ENCODE results near the gene ZNHIT2. TPM values are rescaled to one million over a fixed set of nuclear protein-coding genes. Genes with fewer than 3 reads are reported as not detected.

Gene ZNHIT2
- polyA plus RNA-seq, 1 donor (not counting 4 experiments of a cell fraction or from before 2014, with no cell fraction given): 2.6 TPM

- Histone ChIP-seq H3K4me3 (ENCODE audit: control insufficient read depth in 2 of 3, extremely low read depth in 1 of 3, insufficient read depth in 2 of 3, low read depth in 1 of 3, low read length in 3 of 3) (peak overlapping the region; percentile 46 to 81 (median 68)), H3K9me3 (ENCODE audit: control insufficient read depth, low read depth, low read length) (no peaks in the 10 kb centered on the region), H3K36me3 (ENCODE audit: control insufficient read depth in 2 of 2, extremely low read depth in 1 of 2, insufficient read depth in 2 of 2, low read length in 2 of 2) (peaks cover 10% of the 10 kb centered on the region in 2 experiments), H3K27ac (ENCODE audit: control insufficient read depth, insufficient read depth, low read length) (no peak overlapping the region), H3K79me2 (ENCODE audit: control insufficient read depth, insufficient read depth, low read length) (peaks cover 18% of the 10 kb centered on the region), H3K27me3 (ENCODE audit: control insufficient read depth, extremely low read depth, insufficient read depth, low read length) (no peaks in the 10 kb centered on the region), H3K4me2 (ENCODE audit: control insufficient read depth, extremely low read depth, insufficient read depth, low read depth, low read length) (peak overlapping the region; percentile 91), H3K9me1 (ENCODE audit: control insufficient read depth, extremely low read depth, insufficient read depth, low read length) (peaks cover 2% of the 10 kb centered on the region), H3K4me1 (ENCODE audit: control insufficient read depth, extremely low read depth, insufficient read depth, low read length) (peaks cover 32% of the 10 kb centered on the region), H3K9ac (ENCODE audit: control insufficient read depth, extremely low read depth, insufficient read depth, low read length) (peak overlapping the region; percentile 67), H2AFZ (ENCODE audit: control insufficient read depth, low read length) (peak overlapping the region; percentile 6), H4K20me1 (ENCODE audit: control insufficient read depth, extremely low read depth, insufficient read depth, low read length) (no peaks in the 10 kb centered on the region)
- DNase-seq (ENCODE audit: low read depth, low spot score) (no peak), FAIRE-seq (no peak)
- TF ChIP-seq EZH2 (IDR thresholded peaks at IDR 0.05; ENCODE audit: low read length): no peak
- TF ChIP-seq, protein P1, sequence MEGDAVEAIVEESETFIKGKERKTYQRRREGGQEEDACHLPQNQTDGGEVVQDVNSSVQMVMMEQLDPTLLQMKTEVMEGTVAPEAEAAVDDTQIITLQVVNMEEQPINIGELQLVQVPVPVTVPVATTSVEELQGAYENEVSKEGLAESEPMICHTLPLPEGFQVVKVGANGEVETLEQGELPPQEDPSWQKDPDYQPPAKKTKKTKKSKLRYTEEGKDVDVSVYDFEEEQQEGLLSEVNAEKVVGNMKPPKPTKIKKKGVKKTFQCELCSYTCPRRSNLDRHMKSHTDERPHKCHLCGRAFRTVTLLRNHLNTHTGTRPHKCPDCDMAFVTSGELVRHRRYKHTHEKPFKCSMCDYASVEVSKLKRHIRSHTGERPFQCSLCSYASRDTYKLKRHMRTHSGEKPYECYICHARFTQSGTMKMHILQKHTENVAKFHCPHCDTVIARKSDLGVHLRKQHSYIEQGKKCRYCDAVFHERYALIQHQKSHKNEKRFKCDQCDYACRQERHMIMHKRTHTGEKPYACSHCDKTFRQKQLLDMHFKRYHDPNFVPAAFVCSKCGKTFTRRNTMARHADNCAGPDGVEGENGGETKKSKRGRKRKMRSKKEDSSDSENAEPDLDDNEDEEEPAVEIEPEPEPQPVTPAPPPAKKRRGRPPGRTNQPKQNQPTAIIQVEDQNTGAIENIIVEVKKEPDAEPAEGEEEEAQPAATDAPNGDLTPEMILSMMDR (optimal IDR thresholded peaks at IDR 0.05 in 1 of 3, IDR thresholded peaks at IDR 0.05 in 1 of 3, conservative IDR thresholded peaks at IDR 0.05 in 1 of 3; ENCODE audit: extremely low read depth in 1 of 3, insufficient read depth in 2 of 3, low read length in 3 of 3): peak; percentile 68 to 85 (median 85)
- dilution Hi-C loops (cut with MboI; ENCODE audit: extremely low pct_ligation_motif_present, low sequenced_read_pairs): no loop called here
These were observed 4.7 kb downstream of the ZNHIT2 start for GRCh38 chr11:65112546-65113360.

DNA sequence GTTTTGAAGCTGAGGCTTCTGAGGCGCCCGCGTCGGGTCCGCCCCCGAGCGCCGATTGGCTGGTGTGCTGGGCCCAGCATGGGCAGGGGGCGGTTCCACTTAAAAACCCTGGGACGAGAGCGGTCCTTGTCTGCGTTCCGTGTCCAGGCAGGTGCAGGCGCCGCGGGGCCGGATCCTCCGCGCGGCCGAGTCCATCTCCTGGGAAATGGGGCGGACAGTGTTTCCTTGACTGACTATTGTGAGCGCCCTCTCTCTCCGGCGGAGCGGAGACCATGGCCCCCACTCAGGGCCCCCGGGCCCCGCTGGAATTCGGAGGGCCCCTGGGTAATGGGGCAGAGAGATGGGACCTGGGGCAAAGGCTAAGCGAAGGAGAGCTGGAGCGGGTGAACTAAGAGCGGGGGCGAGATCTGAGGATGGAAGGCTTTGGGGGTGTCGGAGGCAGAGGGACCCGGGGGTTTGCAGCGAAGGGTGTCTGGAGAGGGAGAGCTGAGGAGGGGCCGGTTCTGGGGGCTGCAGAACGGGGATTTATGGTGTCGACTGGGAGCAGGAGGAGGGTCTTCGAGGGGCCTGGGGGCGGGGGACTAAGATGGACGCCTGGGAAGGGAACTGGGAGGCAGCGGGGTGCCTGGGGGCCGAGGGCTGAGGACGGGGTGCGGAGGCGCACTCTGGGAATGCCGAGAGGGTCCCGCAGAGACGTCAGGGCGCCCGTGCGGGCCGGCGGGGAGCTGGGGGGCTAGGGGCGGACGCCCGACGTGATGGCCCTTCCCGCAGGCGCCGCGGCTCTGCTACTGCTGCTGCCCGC lies 5.6 kb downstream of the ZNHIT2 start, which contains the start of gene TM7SF2:
Gene TM7SF2, plus strand, starts transcription at position 129 of the 802 bp plus-strand sequence. Its CDS starts 144 bp downstream, at position 273.
- TF ChIP-seq EZH2 (IDR thresholded peaks at IDR 0.05; ENCODE audit: low read length): no peak
- no peaks in the 10 kb centered on the region for H3K27me3 ChIP-seq (ENCODE audit: control insufficient read depth, extremely low read depth, insufficient read depth, low read length)
- no peak within 1 kb of the TSS for H3K27ac ChIP-seq (ENCODE audit: control insufficient read depth, insufficient read depth, low read length)
- H3K4me1 ChIP-seq (ENCODE audit: control insufficient read depth, extremely low read depth, insufficient read depth, low read length): peaks cover 32% of the 10 kb centered on the region
- H3K36me3 ChIP-seq (ENCODE audit: control insufficient read depth in 2 of 2, extremely low read depth in 1 of 2, insufficient read depth in 2 of 2, low read length in 2 of 2): peaks cover 10 to 12% of the 10 kb centered on the region in 2 experiments
- no peaks in the 10 kb centered on the region for H3K9me3 ChIP-seq (ENCODE audit: control insufficient read depth, low read depth, low read length)
- no peaks in the 10 kb centered on the region for H4K20me1 ChIP-seq (ENCODE audit: control insufficient read depth, extremely low read depth, insufficient read depth, low read length)
- dilution Hi-C loops (cut with MboI; ENCODE audit: extremely low pct_ligation_motif_present, low sequenced_read_pairs): no loop called here
- FAIRE-seq (no peak), DNase-seq (ENCODE audit: low read depth, low spot score) (no peak)
- peak within 1 kb of the TSS; percentile 67 for H3K9ac ChIP-seq (ENCODE audit: control insufficient read depth, extremely low read depth, insufficient read depth, low read length)
- peaks cover 2% of the 10 kb centered on the region for H3K9me1 ChIP-seq (ENCODE audit: control insufficient read depth, extremely low read depth, insufficient read depth, low read length)
- H3K79me2 ChIP-seq (ENCODE audit: control insufficient read depth, insufficient read depth, low read length): peaks cover 18% of the 10 kb centered on the region
- H2AFZ ChIP-seq (ENCODE audit: control insufficient read depth, low read length): peak within 1 kb of the TSS; percentile 6
- peak within 1 kb of the TSS; percentile 91 for H3K4me2 ChIP-seq (ENCODE audit: control insufficient read depth, extremely low read depth, insufficient read depth, low read depth, low read length)
- peak within 1 kb of the TSS; percentile 46 to 81 (median 68) for H3K4me3 ChIP-seq (ENCODE audit: control insufficient read depth in 2 of 3, extremely low read depth in 1 of 3, insufficient read depth in 2 of 3, low read depth in 1 of 3, low read length in 3 of 3)
